HG03460 (cell line): ENCODE measurements around the gene DENND5A.

Experiments
- ATAC-seq: cut with Tn5 transposase; IDR thresholded peaks from one replicate; pipeline ENCODE4 v1.9.1; 2021; ENCODE audit not compliant: unreplicated experiment

DENND5A gene

GRCh38 chr11:9141186-9141585 is 124.0 kb downstream of the DENND5A start:
- ATAC-seq, result no peak

- ATAC-seq, result no peak
These were observed 125.4 kb downstream of the DENND5A start for GRCh38 chr11:9139628-9140357.

DNA sequence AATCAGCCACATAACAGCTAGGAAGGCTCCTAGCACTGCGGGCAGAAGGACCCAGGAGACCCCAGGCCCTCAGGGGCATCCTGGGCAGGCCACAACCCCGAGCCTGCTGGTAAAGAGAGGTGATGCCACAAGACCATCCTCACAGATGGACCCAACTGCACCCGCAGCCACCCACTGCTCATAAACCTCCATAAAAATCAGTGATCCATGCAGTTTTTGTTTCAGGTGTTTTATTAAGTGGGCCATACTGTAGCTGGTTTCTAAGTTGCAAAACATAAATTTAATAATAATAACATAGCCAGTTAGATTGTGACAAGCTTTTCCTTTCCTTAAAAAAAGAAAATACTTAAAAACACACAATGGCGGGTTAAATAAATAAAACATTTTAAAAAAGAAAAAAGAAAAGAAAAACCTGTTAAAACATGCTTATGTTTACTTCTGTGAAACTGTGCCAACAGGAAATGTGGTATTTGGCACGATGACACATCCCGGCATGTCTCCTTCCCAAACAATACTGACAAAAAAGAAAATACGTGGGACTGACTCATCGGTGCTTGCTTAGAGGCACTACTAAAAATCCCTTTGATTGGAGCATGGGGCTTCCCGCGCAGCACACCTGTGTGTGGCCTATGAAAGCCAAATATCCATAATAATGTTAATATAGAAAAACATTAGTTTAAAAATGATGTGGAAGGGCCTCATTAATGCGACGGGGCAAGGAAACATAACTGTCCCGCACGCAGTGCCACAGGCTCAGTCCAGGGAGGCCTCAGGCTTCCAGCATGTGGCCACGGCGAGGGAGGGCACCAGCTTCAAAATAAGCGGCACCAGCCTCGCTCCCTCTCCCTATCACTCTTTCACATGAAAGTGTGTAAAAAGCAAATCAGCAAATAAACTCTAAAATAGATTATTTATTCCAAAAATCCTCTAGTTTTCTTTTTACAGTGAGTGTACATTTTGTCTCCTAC is 126.3 kb downstream of the DENND5A start:
- no peak for ATAC-seq

- no peak for ATAC-seq
These were observed 127.1 kb downstream of the DENND5A start for GRCh38 chr11:9138133-9138453.

- ATAC-seq, result peak; percentile 92
These were observed 127.6 kb downstream of the DENND5A start for GRCh38 chr11:9137293-9138132.

DNA sequence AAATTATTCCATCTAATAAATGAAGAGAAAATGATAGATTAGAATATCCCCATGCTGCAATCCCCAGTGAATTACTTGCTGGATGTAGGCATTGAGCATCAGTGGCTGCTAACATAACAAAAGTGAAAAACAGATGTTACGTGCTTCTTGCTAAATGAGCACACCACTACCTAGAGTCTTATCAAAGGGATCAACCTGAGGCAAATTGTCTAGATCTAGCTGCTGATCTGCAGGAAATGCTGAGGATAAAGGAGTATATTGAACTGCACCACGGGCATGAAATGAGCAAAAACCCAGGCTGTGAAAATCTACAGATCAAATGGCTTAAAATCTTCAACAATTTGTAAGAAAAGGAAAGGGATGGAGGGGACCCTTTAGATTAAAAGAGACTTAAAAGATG is 128.4 kb downstream of the DENND5A start:
- no peak for ATAC-seq

DNA sequence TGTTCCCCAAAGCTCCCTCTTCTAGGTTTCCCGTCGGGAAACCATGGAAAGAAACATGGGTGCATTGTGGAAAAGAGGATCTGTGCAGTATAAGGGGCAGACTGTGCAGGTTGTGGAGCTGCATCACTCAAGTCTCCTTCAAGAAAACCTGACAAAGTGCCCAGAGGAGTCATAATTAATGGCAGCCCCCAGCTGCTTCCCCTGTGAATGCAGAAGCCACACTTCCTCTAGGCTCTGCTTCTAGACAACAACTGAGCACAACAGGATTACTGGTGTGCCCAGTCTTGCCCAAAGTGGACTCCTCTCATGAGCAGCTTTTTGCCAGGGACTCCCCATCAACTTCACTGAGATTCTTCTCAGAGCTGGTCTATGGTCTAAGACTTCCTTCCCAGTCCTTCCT is 131.2 kb downstream of the DENND5A start:
- ATAC-seq, result no peak

DNA sequence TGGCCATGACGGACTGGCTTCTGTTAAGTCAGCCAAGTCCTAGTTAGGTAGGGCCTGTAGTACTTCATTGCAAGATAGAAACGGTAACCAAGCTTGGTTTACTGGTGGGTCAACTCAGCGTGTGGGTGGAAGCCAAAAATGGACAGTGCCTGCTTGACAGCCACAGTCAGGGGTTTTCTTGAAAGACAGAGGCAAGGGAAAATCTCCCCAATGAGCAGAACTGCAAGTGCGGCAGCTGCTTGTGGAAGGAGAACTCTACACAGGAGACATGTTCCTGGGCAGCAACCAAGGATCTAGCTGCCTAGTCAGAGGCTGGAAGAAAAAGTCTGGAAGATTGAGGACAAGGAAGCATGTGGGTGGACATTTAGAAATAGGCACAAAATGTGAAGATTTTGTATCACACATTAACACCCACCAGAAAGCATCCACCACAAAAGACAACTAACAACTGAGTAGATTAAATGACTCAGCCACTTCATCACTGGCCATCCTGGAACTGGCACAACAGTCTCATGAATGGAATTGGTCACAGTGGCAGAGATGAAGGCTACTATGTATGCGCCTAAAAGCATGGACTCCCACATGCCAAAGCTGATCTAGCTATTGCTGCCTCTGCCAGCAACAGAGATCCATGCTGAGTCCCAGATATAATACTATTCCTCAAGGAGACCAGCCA is 132.8 kb downstream of the DENND5A start:
- no peak for ATAC-seq

DNA sequence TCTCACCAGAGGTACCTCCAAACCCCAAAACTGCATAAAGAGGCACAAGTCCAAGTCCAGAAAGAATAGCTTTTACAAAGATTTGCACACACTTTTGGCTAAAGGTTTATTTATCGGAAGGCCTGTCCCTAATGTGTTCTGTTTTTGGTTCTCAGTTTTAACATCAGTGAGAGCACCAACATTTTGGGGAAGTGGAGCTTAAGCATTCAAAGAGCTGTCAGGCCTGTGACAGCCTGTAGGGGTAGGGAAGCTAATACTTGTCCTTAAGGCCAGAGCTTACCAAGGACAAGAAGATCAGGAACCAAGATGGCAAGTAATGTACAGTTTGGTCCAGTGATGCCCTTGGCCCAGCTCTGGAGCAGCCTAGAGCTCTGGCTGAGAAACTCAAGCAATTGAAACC is 134.9 kb downstream of the DENND5A start:
- no peak for ATAC-seq

DNA sequence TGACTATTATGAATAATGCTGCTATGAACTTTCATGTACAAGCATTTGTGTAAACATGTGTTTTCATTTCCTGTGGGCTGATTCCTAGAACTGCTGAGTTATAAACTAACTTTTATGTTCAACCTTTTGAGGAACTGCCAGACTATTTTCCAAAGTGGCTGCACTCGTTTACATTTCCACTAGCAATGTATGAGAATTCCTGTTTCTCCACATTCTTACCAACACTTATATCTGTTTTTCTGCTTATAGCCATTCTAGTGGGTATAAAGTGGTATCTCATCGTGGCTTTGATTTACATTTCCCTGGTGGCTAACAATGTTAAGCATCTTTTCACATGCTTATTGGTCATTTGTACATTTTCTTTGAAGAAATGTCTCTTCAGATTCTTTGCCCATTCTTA is 138.5 kb downstream of the DENND5A start:
- no peak for ATAC-seq

GRCh38 chr11:9125185-9125886 is 139.8 kb downstream of the DENND5A start:
- ATAC-seq, result no peak

DNA sequence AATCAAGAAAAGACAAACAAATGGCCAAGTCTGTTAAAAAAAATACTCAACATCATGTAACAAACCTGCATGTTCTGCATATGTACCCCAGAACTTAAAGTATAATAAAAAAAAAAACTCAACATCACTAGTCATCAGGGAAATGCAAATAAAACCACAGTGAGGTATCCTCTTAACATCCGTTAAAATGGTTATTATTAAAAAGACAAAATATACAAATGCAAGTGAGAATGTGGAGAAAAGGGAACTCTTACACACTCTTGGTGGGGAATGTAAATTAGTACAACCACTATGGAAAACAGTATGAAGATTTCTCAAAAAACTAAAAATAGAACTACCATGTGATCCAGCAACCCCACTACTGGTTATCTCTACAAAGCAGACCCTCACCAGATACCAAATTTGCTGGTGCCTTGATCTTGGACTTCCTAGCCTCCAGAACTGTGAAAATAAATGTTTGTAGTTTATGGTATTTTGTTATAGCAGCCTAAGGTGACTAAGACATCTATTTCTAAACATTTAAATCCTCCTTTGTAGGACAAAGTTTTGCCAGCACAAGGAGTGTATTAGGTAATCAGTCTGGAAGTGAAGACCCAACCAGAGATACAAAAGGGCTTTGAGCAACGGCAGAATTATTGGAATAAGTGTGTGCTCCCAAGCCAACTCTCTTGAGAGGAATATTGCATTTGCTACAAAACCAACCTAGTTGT is 141.4 kb downstream of the DENND5A start:
- ATAC-seq, result no peak

DNA sequence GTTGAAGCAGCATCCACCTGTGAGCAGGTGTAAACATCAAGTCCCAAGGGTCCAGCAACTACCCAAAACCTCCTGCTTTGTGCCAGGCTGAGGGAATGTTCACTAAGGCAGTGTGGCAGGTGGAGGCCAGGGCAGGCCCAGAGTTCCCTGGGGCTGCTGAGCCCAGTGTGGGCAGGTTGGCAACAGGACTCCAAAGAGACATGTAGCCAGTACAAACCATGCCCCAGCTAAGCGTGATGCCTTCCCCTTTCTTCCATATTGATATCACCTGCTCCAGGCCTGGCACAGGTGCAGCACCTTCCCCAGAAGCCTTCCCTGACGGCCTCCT is 143.7 kb downstream of the DENND5A start:
- no peak for ATAC-seq

DNA sequence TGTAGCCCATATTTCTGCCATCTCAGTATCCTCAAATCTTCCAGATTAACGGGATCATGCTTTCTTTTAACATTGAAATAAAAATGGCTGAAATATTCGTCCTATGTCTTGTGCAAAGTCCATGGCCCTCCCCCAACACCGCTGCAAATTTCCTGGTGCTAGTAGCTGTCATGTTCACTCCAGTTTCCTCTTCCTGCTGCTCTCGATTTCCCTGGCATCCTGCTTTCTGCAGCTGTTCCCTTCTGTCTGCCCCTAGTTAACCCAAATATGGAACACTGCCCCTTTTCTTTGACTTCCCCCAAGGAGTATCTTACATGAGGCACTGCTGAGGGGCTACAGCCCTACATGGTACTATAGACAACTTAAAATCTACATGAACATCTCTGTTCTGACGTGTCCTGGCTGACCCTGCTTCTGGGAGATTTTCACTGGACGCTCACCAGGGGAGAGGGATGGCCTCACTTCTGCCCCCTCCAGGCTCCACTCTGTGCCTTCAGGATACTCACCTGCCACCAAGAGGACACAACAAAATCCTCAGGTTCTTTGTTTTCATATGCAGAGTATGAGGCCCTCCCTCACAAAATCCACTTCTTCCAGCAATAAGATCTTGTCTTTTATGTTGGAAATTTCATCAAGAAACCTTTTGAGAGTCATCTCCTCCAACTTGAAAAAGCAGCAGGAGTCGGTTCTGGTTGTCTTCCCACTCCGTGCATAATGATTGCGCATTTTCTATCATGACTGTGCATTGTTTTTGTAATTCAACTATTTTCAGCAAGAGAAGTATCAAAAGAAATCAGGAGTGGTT is 144.3 kb downstream of the DENND5A start:
- ATAC-seq, result no peak

DNA sequence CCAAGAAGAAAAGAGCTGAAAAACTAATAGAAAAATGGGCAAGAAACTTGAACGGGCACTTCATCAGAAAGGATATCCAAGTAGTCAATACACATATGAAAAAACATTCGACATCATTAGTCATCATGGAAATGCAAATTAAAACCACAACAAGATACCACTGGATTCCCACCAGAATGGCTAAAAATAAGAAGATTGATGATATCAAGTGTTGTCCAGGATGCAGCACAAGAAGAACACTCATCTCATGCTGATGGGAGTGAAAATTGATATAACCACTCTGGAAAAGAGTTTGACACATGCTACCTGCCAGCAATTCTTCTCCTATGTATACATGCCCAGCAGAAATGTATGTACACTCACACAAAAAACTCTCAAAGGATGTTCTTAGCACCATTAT is 146.9 kb downstream of the DENND5A start:
- no peak for ATAC-seq

DNA sequence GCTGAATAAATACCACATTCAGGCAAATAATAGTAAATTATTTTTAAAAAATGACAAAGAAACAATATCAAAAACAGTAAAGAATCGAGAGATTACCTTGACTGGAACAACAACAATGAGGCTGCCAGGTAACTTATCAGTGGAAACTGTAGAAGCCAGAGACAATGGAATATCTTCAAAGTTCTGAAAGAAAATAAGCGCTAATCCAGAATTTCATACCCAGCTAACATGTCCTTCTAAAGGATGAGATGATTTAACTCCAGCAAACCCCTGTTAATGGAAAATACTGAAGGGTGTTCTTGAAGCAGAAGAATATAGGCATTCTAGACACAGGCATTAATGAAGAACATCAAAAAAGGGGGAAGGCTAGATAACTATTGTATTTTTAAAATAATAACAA is 153.1 kb downstream of the DENND5A start:
- ATAC-seq, result no peak

GRCh38 chr11:9109858-9110731 is 155.1 kb downstream of the DENND5A start:
- no peak for ATAC-seq

- no peak for ATAC-seq
These were observed 160.6 kb downstream of the DENND5A start for GRCh38 chr11:9104580-9104979.
